Measurements from ENCODE around the gene PRKCD.
"Not testable (repeated sequence)": the region's sequence is repeated elsewhere in the genome, so short reads cannot be mapped to it uniquely, and the experiment has no call there.

Gene PRKCD

GRCh38 chr3:53140847-53141845 is 19.9 kb upstream of the PRKCD start:
- DNase-seq, result peak in 1 of 2 donors; percentile 62

DNA sequence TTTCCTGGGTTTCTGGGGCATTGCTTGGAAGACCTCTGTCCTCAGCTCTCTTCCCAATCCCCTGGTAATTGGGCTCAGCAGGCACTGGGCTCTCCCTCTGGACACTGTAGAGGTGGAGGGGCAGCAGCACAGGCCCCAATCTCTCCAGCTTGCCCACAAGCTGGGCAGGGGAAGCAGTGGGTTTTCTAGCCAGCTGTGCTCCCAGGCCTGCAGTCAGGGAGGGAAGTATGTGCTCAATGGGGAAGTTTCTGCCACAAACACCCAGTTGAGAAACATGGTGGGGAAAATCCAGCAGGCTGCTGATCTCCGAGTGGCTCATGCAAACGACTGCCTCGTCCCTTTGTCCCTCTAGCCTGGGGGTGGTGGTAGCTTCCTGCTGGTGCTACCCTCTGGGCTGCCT is 18.0 kb upstream of the PRKCD start:
- peak in 1 of 2 donors; percentile 65 for DNase-seq

DNA sequence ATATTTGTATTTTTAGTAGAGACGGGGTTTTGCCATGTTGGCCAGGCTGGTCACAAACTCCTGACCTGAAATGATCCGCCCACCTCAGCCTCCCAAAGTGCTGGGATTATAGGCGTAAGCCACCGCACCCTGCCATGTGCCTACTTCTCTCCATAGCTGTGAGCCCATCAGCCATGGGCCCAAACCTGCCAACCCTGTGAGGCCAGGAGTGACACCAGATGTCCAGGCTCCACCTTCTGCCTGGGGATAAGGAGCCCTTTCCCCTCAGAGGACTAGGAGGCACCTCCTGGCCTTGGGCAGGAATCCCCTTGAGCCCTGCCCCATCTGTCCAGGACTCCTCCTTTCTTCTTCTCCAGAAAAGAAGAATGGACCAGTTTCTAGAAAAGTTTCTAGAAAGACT is 16.6 kb upstream of the PRKCD start:
- no peak for DNase-seq

- no peak for DNase-seq
These were observed 15.9 kb upstream of the PRKCD start for GRCh38 chr3:53144862-53145712.

- DNase-seq, result no peak
These were observed 15.3 kb upstream of the PRKCD start for GRCh38 chr3:53145713-53146080.

DNA sequence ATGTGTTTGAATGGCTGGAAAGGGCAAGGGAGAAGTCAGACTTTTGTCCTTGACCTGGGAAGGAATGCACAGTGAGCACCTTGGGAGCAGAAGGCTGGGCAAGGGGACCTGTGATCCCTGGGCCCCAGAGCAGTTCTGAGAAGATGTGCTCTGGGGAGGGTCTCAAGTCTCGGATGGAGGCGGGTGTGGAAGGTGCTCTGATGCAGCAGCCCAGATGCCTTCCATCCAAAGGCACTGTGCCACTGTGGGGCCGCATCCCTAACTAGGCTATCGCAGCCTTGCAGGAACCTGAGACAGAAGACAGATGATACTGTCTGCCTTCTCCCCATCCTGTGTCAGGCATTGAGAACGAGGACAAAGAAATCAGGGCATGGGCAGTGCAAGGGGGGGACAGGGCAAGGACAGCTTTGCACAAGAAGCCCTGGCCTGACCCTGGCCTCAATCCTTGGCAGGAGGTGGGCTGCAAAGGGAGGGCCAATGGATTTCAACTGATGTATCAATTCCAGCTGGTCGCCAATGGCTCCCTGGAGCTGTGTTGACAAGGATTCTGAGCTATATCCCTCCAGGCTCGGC is 14.6 kb upstream of the PRKCD start:
- no peak for DNase-seq

GRCh38 chr3:53147151-53147902 is 13.7 kb upstream of the PRKCD start:
- DNase-seq, result no peak

DNA sequence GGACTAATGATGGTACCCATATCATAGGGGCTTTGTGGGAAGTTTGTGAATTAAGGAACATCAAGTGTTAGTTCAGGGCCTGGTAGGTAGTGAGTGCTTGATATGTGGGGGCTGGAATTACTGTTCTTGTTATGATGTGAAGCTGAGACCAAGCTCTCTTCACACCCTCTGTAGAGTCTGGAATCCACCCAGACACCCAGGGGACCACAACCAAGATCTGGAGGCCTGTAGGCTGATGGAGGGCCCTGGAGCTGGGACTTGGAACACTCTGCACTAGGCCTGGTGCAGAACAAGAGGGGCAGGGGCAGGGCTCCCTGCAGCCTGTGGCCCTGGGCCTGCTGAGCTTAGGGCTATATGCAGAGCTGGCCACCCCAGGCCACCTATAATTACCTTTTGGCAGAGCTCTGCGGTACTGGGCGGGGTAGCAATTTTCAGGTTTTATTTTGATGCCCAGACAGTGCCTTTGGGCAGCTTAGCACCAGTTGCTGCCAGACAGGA is 13.1 kb upstream of the PRKCD start:
- no peak for DNase-seq

DNA sequence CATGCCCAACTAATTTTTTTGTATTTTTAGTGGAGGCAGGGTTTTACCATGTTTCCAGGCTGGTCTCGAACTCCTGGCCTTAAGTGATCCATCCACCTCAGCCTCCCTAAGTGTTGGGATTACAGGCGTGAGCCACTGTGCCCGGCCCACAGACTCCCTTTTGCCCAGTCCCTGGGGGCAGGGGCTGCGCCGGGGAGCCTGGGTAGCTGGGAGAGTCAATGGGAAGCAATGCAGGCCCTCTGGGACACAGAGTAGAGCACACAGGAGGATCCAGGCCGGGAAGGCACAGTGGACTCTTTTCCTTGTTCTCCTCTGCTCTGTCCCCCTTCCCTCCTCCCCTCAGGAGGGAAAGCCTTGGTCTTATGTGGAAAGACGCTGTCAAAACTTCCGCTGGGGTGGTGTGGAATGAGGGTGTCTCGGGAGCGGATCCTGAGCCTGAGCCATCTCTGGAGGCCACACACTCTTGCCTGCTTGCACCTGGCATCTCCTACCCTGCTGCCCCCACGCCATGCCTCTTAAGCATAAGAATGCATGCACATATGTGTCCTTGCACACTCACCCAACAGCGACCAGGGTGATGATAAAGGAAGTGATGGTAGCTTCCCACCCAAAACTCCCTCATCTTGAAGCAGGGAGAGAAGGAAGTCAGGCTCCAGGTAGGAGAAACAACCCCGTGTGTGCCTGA is 11.9 kb upstream of the PRKCD start:
- no peak for DNase-seq

- DNase-seq, result no peak
These were observed 11.3 kb upstream of the PRKCD start for GRCh38 chr3:53149699-53150098.

DNA sequence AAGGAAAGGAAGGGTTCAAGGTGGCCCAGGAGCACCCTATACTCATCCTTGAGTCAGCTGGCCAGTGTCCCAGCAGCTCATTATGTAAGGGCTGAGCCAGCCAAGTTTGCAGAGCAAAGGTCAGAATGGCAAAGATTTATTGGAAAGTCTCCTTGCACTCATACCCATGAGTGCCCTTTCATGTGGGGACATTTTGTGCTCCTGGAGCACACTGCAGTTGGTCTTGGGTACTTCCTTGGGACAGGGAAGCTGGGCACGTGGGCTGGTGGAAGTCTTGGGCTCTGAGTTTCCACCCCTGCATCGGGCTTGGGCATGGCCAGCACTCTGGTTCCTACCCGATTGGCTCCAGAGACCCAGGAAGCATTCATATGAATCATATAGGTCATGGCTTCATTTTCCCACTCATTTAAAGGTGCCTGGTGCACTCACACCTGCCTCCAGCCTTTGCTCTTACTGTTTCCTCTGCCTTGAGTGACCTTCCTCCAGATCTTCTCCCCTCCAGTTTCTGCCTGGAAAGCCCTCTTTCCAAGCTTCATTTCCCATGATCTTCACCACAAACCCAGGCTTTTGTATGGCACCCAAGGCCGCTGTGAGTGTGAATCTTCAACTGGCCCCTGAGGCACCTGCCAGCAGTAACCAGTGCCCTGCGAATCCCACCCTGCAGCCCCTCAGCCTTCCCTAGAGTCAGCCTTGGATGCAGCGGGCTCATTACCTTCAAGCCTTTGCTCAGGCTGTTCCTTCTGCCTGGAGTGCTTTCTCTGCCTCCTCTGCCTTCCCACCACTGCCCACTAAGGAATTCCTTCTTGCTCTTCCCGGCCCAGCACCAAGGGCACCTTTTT is 10.5 kb upstream of the PRKCD start:
- no peak for DNase-seq

GRCh38 chr3:53151086-53151438 is 9.9 kb upstream of the PRKCD start:
- DNase-seq, result not testable (repeated sequence)

- no peak for DNase-seq
These were observed 9.5 kb upstream of the PRKCD start for GRCh38 chr3:53151465-53151864.

DNA sequence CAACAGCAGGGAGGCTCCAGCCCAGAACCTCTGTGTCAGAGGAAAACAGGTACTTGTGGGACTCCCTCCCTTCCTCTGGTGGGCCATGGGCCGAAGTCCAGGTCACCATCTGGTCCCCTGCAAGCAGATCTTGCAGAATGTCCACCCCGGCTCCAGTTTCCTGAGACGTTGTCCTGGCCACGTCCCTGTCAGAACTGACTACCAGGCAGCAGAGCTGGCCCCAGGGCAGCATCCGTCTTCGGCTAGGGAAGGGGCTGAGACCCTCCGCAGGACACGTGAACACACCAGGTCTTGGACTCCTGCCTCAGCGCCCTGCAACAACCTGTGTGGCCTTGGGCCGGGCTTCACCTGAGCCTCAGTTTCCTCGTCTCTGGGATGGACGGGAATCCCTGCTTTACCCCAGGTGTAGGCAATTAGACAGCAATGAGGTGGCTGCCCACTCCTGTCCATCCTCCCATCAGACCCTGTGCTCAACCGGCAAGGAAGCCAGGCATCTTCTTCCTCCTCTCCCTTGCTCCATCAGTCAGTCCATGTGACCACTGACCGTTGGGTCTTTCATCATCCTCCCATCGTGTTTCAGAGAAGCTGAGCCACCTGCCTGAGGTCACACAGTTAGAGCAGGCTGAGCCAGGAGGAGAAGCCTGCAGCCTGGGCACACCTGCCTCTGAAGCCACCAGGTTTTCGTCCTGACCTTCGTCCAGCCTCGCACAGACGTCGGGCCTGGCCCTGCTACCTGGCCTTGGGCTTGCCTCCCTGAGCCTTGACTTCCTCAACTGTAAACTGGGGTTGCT is 8.9 kb upstream of the PRKCD start:
- no peak for DNase-seq

GRCh38 chr3:53153264-53153823 is 7.7 kb upstream of the PRKCD start:
- DNase-seq, result no peak

DNA sequence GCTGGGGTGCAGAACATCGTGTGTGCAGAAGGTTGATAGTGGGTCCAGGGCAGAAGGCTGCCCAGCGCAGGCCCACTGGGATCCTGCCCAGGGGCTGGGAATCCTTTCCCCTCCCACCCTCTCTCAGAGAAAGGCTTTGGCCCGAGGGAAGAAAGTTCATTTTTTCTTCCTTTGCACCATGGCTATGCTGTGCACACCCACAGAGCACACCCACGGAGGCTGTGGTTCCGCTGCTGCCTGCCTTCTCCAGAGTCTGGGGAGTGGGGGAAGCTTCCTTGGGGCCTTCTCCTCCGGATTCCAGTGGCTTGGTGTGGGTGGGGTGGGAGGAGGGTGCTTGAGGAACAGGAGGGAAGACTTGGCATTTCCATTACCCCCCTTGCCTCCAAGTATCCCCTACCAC is 7.0 kb upstream of the PRKCD start:
- no peak for DNase-seq

- DNase-seq, result no peak
These were observed 6.1 kb upstream of the PRKCD start for GRCh38 chr3:53154881-53155285.

- DNase-seq, result no peak
These were observed 5.2 kb upstream of the PRKCD start for GRCh38 chr3:53155760-53156159.

DNA sequence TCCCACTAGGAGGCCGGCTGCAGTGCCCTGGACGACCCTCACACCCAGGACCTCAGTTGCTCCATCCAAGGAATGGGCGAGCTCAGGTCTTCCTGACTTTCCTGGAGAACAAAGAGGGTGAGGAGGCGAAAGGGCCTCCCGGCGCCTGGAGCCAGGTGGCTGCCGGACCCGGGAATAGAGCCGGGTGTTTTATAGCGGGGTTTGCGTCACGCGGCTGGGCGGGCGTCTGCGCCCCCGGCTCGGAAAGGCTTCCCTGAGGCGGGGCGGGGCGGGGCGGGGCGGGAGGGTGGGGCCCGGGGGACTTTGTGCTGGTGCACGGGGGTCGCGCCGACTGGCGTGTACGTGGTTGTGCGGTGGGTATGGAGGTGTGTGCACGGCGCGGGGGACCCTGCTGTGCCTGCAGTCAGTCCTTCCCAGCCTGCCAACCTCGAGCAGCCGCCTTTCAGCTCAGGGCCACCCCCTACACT is 4.6 kb upstream of the PRKCD start:
- DNase-seq, result no peak

Data from CD4-positive, alpha-beta T cell treated with Interleukin-4 for 1 hour (primary cell).